ENCODE results near the gene ATF3. TPM values are rescaled to one million over a fixed set of nuclear protein-coding genes. Genes with fewer than 3 reads are reported as not detected.

The ATF3 gene
- polyA plus RNA-seq, 3 donors = 10.4 to 227 (median 13.3) TPM

- no peak overlapping the region for H3K27ac ChIP-seq (ENCODE audit: low read depth in 1 of 2, low read length in 2 of 2)
- H3K27me3 Mint-ChIP-seq (ENCODE audit: low read depth in 3 of 3) = peaks cover 3 to 11% (median 10%) of the 10 kb centered on the region in 3 donors
- TF ChIP-seq CTCF (IDR thresholded peaks at IDR 0.05) = no peak
- peaks cover 18 to 19% of the 10 kb centered on the region in 2 donors for H3K4me1 ChIP-seq (ENCODE audit: control insufficient read depth in 1 of 2, insufficient read depth in 2 of 2, low read length in 2 of 2)
- no peak for DNase-seq
- H3K27me3 ChIP-seq (ENCODE audit: control insufficient read depth in 2 of 2, insufficient read depth in 2 of 2, low read length in 2 of 2) = peaks cover 0 to 12% of the 10 kb centered on the region in 2 donors
- H3K4me3 Mint-ChIP-seq = no peak overlapping the region
- H3K9ac ChIP-seq (ENCODE audit: insufficient read depth, low read length, poor library complexity, severe bottlenecking) = no peak overlapping the region
- H3K36me3 Mint-ChIP-seq = peaks cover 4 to 6% of the 10 kb centered on the region in 2 donors
- H4K20me1 ChIP-seq (ENCODE audit: insufficient read depth, low read length) = no peaks in the 10 kb centered on the region
- no peaks in the 10 kb centered on the region for H3K9me3 ChIP-seq (replicated peaks in 1 of 2; ENCODE audit: control insufficient read depth in 1 of 2, insufficient read depth in 1 of 2, low read length in 2 of 2)
- no peaks in the 10 kb centered on the region for H3K79me2 ChIP-seq (ENCODE audit: insufficient read depth, low read length)
- peaks cover 25% of the 10 kb centered on the region for H3K4me1 Mint-ChIP-seq
- no CpG with 5 or more reads among the region's 6 CpGs for WGBS (ENCODE audit: insufficient coverage)
- H2AFZ ChIP-seq (ENCODE audit: insufficient read depth, low read depth, low read length, poor library complexity, severe bottlenecking) = no peak overlapping the region
- H3K27ac Mint-ChIP-seq = peak overlapping the region in 4 of 7 donors; percentile 12 to 97 (median 80)
- no peak overlapping the region for H3K4me2 ChIP-seq (replicated peaks; ENCODE audit: extremely low read depth, low read length, poor library complexity, severe bottlenecking)
- intact Hi-C loops (cut with micrococcal nuclease) = no loop called here
- peaks cover 2 to 9% (median 5%) of the 10 kb centered on the region in 7 donors for H3K9me3 Mint-ChIP-seq
- H3K4me3 ChIP-seq (replicated peaks in 1 of 3; ENCODE audit: low read depth in 2 of 3, low read length in 3 of 3) = no peak overlapping the region
- H3K36me3 ChIP-seq (replicated peaks in 1 of 2; ENCODE audit: control insufficient read depth in 1 of 2, insufficient read depth in 2 of 2, low read length in 2 of 2) = no peaks in the 10 kb centered on the region
Observed at GRCh38 chr1:212560933-212561460, 47.6 kb upstream of the ATF3 start.

- peaks cover 2 to 9% (median 5%) of the 10 kb centered on the region in 7 donors for H3K9me3 Mint-ChIP-seq
- no peak overlapping the region for H3K4me2 ChIP-seq (replicated peaks; ENCODE audit: extremely low read depth, low read length, poor library complexity, severe bottlenecking)
- H3K4me3 Mint-ChIP-seq = no peak overlapping the region
- peaks cover 0 to 12% of the 10 kb centered on the region in 2 donors for H3K27me3 ChIP-seq (ENCODE audit: control insufficient read depth in 2 of 2, insufficient read depth in 2 of 2, low read length in 2 of 2)
- WGBS (ENCODE audit: insufficient coverage) = 96% methylated on average over 5 of the region's 5 CpGs
- peaks cover 23 to 24% of the 10 kb centered on the region in 2 donors for H3K4me1 ChIP-seq (ENCODE audit: control insufficient read depth in 1 of 2, insufficient read depth in 2 of 2, low read length in 2 of 2)
- no peaks in the 10 kb centered on the region for H3K36me3 ChIP-seq (replicated peaks in 1 of 2; ENCODE audit: control insufficient read depth in 1 of 2, insufficient read depth in 2 of 2, low read length in 2 of 2)
- H3K9me3 ChIP-seq (replicated peaks in 1 of 2; ENCODE audit: control insufficient read depth in 1 of 2, insufficient read depth in 1 of 2, low read length in 2 of 2) = no peaks in the 10 kb centered on the region
- peak overlapping the region in 2 of 7 donors; percentile 12 to 95 for H3K27ac Mint-ChIP-seq
- DNase-seq = no peak
- no peak for TF ChIP-seq CTCF (IDR thresholded peaks at IDR 0.05)
- no peak overlapping the region for H3K27ac ChIP-seq (ENCODE audit: low read depth in 1 of 2, low read length in 2 of 2)
- H3K27me3 Mint-ChIP-seq (ENCODE audit: low read depth in 3 of 3) = peaks cover 3 to 11% (median 10%) of the 10 kb centered on the region in 3 donors
- no peaks in the 10 kb centered on the region for H3K79me2 ChIP-seq (ENCODE audit: insufficient read depth, low read length)
- H3K4me1 Mint-ChIP-seq = peaks cover 30% of the 10 kb centered on the region
- no peaks in the 10 kb centered on the region for H4K20me1 ChIP-seq (ENCODE audit: insufficient read depth, low read length)
- no peak overlapping the region for H2AFZ ChIP-seq (ENCODE audit: insufficient read depth, low read depth, low read length, poor library complexity, severe bottlenecking)
- H3K36me3 Mint-ChIP-seq = peaks cover 4 to 6% of the 10 kb centered on the region in 2 donors
- H3K4me3 ChIP-seq (replicated peaks in 1 of 3; ENCODE audit: low read depth in 2 of 3, low read length in 3 of 3) = no peak overlapping the region
- no peak overlapping the region for H3K9ac ChIP-seq (ENCODE audit: insufficient read depth, low read length, poor library complexity, severe bottlenecking)
- intact Hi-C loops (cut with micrococcal nuclease) = no loop called here
Observed at GRCh38 chr1:212561501-212561931, 47.0 kb upstream of the ATF3 start.
